ENCODE results near the gene SHISA8. TPM values are rescaled to one million over a fixed set of nuclear protein-coding genes. Genes with fewer than 3 reads are reported as not detected.

The SHISA8 gene
- polyA plus RNA-seq, 3 donors = not detected

DNA sequence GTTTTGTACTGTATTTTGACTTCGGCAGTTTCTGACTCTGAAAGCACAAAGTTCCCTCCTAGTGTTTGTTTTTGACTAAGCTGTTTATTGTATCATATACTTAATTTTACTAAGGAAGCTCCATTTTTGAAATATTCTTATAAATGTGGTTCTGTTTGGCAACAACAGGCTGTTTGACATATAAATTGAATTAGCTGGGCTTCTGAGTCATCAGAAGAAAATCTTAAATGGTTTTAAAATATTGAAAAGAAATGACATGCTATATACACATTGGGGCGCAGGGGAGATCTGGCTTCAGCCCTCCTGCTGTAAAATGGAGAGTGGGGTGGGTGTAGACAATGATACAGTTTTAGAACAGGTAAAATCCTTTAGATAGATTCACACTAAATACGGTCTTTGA is 38.6 kb downstream of the SHISA8 start:
- H3K9me3 Mint-ChIP-seq = peaks cover 0 to 2% (median 0%) of the 10 kb centered on the region in 7 donors
- H3K79me2 ChIP-seq (ENCODE audit: insufficient read depth, low read length) = no peaks in the 10 kb centered on the region
- H3K4me3 ChIP-seq (replicated peaks in 1 of 3; ENCODE audit: low read depth in 2 of 3, low read length in 3 of 3) = no peak overlapping the region
- H3K36me3 Mint-ChIP-seq = peaks cover 79 to 97% of the 10 kb centered on the region in 2 donors
- no peak overlapping the region for H3K9ac ChIP-seq (ENCODE audit: insufficient read depth, low read length, poor library complexity, severe bottlenecking)
- H2AFZ ChIP-seq (ENCODE audit: insufficient read depth, low read depth, low read length, poor library complexity, severe bottlenecking) = no peak overlapping the region
- peaks cover 0 to 2% (median 0%) of the 10 kb centered on the region in 3 donors for H3K27me3 Mint-ChIP-seq (ENCODE audit: low read depth in 3 of 3)
- H3K27ac ChIP-seq (ENCODE audit: low read depth in 1 of 2, low read length in 2 of 2) = no peak overlapping the region
- H4K20me1 ChIP-seq (ENCODE audit: insufficient read depth, low read length) = no peaks in the 10 kb centered on the region
- H3K4me3 Mint-ChIP-seq = no peak overlapping the region
- H3K4me1 Mint-ChIP-seq = no peaks in the 10 kb centered on the region
- no peak for DNase-seq
- no peak overlapping the region for H3K4me2 ChIP-seq (replicated peaks; ENCODE audit: extremely low read depth, low read length, poor library complexity, severe bottlenecking)
- H3K9me3 ChIP-seq (replicated peaks in 1 of 2; ENCODE audit: control insufficient read depth in 1 of 2, insufficient read depth in 1 of 2, low read length in 2 of 2) = no peaks in the 10 kb centered on the region
- TF ChIP-seq, protein P1, sequence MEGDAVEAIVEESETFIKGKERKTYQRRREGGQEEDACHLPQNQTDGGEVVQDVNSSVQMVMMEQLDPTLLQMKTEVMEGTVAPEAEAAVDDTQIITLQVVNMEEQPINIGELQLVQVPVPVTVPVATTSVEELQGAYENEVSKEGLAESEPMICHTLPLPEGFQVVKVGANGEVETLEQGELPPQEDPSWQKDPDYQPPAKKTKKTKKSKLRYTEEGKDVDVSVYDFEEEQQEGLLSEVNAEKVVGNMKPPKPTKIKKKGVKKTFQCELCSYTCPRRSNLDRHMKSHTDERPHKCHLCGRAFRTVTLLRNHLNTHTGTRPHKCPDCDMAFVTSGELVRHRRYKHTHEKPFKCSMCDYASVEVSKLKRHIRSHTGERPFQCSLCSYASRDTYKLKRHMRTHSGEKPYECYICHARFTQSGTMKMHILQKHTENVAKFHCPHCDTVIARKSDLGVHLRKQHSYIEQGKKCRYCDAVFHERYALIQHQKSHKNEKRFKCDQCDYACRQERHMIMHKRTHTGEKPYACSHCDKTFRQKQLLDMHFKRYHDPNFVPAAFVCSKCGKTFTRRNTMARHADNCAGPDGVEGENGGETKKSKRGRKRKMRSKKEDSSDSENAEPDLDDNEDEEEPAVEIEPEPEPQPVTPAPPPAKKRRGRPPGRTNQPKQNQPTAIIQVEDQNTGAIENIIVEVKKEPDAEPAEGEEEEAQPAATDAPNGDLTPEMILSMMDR (IDR thresholded peaks at IDR 0.05) = no peak
- no peak overlapping the region for H3K27ac Mint-ChIP-seq
- H3K27me3 ChIP-seq (ENCODE audit: control insufficient read depth in 2 of 2, insufficient read depth in 2 of 2, low read length in 2 of 2) = no peaks in the 10 kb centered on the region
- no CpG with 5 or more reads among the region's 3 CpGs for WGBS (ENCODE audit: insufficient coverage)
- no peaks in the 10 kb centered on the region for H3K4me1 ChIP-seq (ENCODE audit: control insufficient read depth in 1 of 2, insufficient read depth in 2 of 2, low read length in 2 of 2)
- H3K36me3 ChIP-seq (replicated peaks in 1 of 2; ENCODE audit: control insufficient read depth in 1 of 2, insufficient read depth in 2 of 2, low read length in 2 of 2) = peaks cover 88 to 99% of the 10 kb centered on the region in 2 donors
- intact Hi-C loops (cut with micrococcal nuclease) = no loop called here

DNA sequence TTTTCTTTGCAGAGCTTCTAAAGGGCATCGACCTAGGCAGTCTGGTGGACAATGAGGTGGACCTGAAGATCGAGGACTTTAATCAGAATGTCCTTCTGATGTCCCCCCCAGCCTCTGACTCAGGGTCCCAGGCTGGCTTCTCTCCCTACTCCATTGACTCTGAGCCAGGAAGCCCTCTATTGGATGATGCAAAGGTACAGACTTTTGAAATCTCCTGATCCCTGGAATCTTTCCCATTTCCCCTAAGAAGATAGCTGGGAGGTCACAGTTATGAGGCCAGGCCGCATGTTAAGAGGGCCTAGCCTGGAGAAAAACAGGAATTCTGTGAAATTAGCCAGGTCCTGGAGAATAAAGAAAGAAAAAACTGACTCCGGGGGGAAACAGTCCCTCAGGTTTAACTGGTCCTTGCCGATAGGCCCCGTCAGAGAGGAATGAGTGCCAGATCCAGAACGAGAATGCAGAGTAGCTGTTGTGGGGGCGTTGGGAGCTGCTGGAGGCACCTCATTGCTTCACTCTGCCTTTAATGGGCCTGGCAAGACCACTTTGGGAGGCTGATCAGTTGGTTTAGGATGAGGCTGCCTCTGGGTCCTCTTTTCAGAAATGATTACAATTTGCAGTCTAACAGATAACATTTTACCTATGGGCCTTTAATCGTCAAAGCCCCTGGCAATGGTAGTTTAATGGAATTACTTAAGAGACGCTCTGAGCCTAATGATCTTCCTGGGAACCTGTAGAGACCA is 39.2 kb downstream of the SHISA8 start:
- H3K4me3 Mint-ChIP-seq = no peak overlapping the region
- 96% methylated on average over 8 of the region's 10 CpGs for WGBS (ENCODE audit: insufficient coverage)
- peaks cover 79 to 97% of the 10 kb centered on the region in 2 donors for H3K36me3 Mint-ChIP-seq

More for the DNA sequence above, 39.2 kb downstream of the SHISA8 start:
- H3K79me2 ChIP-seq (ENCODE audit: insufficient read depth, low read length) = no peaks in the 10 kb centered on the region
- DNase-seq = no peak
- H3K27ac ChIP-seq (ENCODE audit: low read depth in 1 of 2, low read length in 2 of 2) = no peak overlapping the region
- no peaks in the 10 kb centered on the region for H4K20me1 ChIP-seq (ENCODE audit: insufficient read depth, low read length)
- no peaks in the 10 kb centered on the region for H3K9me3 ChIP-seq (replicated peaks in 1 of 2; ENCODE audit: control insufficient read depth in 1 of 2, insufficient read depth in 1 of 2, low read length in 2 of 2)
- no peak overlapping the region for H3K4me3 ChIP-seq (replicated peaks in 1 of 3; ENCODE audit: low read depth in 2 of 3, low read length in 3 of 3)
- H3K4me1 ChIP-seq (ENCODE audit: control insufficient read depth in 1 of 2, insufficient read depth in 2 of 2, low read length in 2 of 2) = no peaks in the 10 kb centered on the region
- TF ChIP-seq, protein P1 (IDR thresholded peaks at IDR 0.05) = no peak
- intact Hi-C loops (cut with micrococcal nuclease) = no loop called here
- Mint-ChIP-seq H3K27me3 (ENCODE audit: low read depth in 3 of 3) (peaks cover 0 to 2% (median 0%) of the 10 kb centered on the region in 3 donors), H3K4me1 (no peaks in the 10 kb centered on the region), H3K9me3 (peaks cover 0 to 2% (median 0%) of the 10 kb centered on the region in 7 donors), H3K27ac (peak overlapping the region in 3 of 7 donors; percentile 21 to 41 (median 27))
- H3K27me3 ChIP-seq (ENCODE audit: control insufficient read depth in 2 of 2, insufficient read depth in 2 of 2, low read length in 2 of 2) = no peaks in the 10 kb centered on the region
- no peak overlapping the region for H3K9ac ChIP-seq (ENCODE audit: insufficient read depth, low read length, poor library complexity, severe bottlenecking)
- H3K36me3 ChIP-seq (replicated peaks in 1 of 2; ENCODE audit: control insufficient read depth in 1 of 2, insufficient read depth in 2 of 2, low read length in 2 of 2) = peaks cover 88 to 99% of the 10 kb centered on the region in 2 donors
- H2AFZ ChIP-seq (ENCODE audit: insufficient read depth, low read depth, low read length, poor library complexity, severe bottlenecking) = no peak overlapping the region
- no peak overlapping the region for H3K4me2 ChIP-seq (replicated peaks; ENCODE audit: extremely low read depth, low read length, poor library complexity, severe bottlenecking)

Measured in CD14-positive monocyte (primary cell).